Activated CD4-positive, alpha-beta T cell treated with anti-CD3 and anti-CD28 coated beads, Interleukin-2, amount 50 U/mL, for 24 hours (primary cell): Measurements from ENCODE around the gene MS4A6A.
A peak's percentile ranks its signal among the peaks of the same experiment; 100 is the strongest.
"Not testable (repeated sequence)": the region's sequence is repeated elsewhere in the genome, so short reads cannot be mapped to it uniquely, and the experiment has no call there.

Source experiments
- DNase-seq, 2 donors: peaks; one replicate each; pipeline ENCODE4 v3.0.0-alpha.2; 2020; ENCODE audit warnings: low read depth in 1 of 2, low spot score in 1 of 2

The MS4A6A gene

DNA sequence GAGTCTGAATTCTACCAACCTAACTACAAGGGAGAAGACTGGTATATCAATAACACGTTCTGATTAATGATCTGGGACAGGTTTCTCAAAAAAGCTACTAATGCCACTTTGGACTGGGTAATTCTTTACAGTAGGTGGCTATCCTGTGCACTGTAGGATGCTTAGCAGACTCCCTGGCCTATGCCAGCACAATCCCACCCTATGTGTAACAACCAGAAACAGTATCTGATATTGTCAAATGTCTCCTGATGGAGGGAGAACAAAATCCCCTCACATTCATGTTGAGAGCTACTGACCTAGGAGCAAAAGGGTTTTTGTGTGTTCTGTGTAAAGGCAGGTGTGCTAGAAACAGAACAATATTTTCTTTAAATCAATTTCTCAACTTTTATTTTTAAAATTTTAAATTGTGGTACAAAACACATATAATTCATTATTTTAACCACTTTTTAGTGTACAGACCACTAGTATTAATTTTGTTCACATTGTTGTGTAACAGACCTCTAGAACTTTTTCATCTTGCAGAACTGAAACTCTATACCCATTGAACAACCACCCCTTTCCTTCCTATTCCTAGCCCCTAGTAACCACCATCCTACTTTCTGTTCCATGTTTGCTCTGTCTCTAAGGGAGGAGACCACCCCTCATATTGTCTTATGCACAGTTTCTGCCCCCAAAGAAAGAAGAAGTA lies 2.1 kb upstream of the MS4A6A start:
- no peak for DNase-seq

DNA sequence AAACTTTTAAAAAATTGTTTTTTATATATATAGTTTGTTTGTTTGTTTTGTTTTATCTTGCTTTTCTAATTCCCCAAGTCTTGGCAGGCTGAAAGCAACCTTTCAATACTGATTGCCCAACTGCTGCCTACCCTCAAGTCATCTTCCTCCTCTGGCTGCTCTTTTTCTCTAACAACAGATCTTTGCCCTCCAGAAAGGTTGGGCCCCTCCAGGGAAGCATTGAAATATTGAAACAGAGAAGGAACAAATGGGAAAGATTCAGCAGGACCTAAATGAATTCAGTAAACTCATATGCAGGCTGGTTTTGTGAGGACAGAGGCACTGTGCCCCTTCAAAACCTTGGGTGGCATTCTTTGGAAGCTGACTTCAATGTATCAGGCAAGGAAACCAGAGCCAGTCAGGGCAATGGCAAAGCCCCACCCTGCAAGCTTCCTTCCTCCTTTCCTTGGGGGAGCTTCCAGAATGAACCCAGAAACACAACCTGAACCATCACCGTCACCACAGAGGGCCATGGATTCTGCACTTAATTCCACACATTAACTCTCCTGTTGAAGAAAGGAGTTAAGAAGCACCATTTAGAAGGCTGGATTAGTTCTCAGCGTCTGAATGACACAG lies 815 bp upstream of the MS4A6A start:
- DNase-seq: no peak

DNA sequence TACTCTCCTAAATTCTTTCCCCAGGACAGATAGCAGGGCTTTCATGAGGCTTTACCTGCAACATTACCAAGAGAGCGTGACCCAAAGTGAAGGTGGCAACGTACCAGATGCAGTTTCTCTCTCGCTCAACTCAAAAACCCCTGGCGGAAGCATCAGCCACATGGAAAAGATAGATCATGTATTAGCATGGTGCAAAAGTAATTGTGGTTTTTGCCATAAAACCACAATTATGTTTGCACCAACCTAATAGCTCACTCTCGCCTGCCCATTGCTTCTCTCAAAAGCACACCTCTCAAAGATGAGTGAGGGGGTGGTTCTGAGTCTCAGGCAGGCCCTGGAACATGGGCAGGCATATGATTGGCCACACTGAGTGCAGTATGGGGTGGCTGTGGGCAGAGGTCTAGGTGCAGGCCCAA lies 7.0 kb downstream of the MS4A6A start:
- DNase-seq: peak in 1 of 2 donors; percentile 13

DNA sequence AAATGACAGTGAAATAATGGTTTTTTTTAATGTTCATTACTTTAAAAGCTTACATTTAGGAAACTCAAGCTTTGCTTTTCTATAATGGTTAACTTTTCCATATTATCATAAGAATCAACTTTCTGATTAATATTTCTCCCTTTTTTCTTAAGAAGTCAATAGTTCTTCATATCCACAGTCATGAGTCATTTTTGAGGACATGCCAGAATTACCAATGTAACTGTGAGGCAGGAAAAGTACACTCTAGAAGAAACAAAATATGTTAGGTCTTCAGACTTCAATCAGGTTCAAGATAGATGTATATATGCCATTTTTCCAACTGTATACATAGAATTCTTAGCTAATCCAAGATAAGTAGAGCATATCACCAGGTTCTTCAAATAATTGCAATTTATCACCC lies 10.9 kb downstream of the MS4A6A start:
- DNase-seq: no peak

DNA sequence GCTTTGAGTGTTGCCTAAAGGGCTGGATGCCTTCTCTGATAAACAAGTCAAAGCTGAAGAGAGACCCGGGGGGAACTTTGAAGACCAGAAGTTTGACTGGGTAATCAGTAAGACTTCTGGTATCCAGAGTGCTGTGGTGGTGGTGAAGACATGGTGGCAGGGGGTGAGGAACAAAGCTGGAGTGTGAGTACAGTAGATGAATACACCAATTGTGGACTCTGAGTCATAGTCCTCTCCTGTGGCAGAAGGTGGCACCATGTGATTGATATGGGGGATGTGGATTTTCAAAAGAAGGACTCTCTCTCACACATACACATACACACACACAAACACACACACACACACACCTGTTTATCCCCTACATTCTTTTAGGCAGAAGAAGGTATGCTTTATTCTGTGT lies 12.3 kb downstream of the MS4A6A start:
- DNase-seq: no peak

DNA sequence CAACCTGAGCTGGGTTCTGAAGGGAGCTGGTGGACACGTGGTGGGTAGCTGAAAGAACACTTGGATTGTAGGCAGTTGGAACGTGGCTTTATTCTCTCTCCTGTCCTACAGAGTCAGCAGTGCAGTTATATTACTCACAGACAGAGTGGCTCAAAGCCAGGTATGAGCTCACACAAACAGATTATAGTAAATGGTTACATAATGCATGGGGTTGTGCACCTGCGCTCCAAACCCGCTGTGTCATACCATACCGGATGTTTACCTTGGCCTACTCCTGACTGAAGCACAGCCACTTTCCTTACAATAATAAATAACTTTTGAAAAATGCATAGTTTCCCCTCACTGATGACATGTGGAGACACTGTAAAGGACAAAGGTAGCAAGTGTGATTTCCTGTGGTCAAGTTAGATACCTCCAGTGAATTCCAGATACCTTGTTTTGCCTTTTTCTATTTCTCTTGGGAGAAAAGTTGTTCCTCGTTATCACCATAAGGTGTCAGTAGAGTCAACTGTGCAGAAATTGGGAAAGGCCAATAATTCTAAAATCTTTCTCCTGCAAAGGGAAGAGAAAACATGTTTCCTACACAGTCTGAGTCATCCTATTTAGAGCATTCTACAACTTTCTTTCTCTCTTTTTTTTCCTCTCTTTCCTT lies 13.5 kb downstream of the MS4A6A start:
- DNase-seq: no peak

DNA sequence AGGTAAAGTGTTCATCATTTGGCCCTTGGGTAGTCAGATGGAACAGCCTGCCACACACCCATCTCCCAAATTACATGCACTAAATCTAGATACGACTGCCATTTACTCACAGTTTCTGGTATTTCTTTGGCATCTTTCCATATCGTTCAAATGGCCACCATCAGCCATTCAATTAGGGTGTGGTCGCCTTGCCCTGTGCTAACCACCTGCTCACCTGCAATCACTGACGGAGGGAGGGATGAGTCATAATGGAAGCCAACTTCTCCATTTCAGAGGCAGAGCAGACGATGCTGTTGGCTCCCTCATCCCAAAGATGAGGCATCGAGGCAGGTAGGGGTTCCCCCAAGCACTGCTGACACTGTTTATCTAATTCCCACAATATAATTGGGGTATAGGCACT lies 14.6 kb downstream of the MS4A6A start:
- DNase-seq: no peak

DNA sequence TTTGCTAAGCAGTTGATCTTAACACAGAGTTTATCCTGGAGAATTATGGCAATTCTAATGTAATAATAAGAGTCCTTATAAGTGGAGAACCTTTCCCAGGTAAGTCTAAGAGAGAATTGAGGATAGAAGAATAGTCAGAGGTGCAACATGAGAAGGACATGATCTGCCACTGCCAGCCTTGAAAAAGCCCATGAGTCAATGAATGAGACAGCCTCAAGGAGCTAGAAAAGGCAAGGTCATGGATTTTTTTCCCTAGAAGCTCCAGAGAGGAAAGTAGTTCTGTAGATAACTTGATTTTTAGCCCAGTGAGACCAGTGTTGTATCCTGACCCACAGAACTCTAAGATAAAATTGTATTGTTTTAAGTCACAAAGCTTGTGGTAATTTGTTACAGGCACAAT lies 16.9 kb downstream of the MS4A6A start:
- no peak for DNase-seq

DNA sequence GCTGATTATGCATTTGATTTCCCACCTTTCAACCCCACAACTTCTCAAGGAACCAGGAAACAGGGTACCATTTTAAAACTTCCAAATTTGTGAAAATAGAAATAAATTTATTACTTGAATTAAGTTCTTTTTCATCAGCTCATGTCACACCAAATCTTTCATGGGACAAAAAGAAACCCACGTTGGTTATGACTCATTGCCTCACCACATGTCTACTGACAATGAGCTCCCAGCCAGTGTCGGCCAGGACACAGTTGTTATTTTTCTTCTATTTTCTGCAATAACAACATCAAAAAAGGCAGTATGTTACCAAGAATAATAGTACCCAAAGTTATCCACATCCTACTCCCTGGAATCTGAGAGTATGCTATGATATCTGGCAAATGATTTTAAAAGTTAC lies 17.3 kb downstream of the MS4A6A start:
- DNase-seq: no peak

DNA sequence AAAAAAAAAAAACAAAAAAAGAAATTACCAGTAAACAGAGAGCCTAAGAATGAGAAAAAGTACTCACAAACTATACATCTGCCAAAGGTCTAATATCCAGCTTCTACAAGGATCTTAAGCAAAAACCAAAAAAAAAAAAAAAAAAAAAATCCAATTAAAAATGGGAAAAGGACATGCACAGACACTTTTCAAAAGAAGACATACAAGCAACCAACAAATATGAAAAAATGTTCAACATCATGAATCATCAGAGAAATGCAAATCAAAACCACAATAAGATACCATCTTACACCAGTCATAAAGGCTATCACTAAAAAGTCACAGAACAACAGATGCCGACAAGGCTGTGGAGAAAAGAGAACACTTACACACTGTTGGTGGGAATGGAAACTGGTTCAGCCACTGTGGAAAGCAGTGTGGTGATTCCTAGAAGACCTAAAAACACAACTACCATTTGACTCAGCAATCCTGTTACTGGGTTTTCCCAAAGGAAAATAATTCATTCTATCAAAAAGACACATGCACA lies 18.3 kb downstream of the MS4A6A start:
- DNase-seq: no peak

DNA sequence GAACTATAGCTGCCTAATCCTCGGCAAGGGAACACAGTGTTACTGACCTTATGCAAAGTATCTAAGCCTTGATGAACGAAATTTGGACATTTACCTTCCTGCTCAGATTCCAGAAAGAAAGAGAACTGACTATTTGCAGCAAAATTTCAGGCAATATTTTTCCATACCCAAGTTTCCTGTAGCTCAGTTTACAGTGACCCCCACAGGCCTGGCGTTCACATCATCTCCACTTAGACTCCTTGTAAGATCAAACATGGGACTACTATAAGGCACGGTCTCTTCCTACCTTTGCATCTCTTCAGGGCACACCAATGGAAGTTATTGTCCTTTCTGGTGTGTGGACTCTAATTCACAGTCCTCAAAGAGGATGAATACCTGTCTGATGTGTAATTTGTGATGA lies 21.1 kb downstream of the MS4A6A start:
- DNase-seq: no peak

DNA sequence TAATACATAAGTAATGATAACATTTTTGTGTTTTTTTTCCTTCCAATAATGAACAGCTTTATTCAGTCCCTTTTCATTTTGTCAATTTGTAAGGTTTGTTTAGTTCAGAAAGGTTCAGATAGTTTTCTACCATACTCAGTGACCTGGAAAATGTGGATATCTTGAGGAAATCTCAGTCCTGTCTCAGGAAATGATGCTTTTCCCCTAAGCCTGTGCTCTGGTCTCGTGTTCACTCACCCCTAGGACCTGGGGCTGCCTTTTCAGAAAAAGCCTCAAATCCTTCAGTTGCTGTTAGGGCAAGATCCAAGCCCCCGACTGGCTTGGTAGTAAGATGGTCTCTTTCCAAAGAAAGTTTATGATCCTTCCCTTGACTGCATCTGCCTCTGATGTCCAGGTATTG lies 21.8 kb downstream of the MS4A6A start:
- no peak for DNase-seq

DNA sequence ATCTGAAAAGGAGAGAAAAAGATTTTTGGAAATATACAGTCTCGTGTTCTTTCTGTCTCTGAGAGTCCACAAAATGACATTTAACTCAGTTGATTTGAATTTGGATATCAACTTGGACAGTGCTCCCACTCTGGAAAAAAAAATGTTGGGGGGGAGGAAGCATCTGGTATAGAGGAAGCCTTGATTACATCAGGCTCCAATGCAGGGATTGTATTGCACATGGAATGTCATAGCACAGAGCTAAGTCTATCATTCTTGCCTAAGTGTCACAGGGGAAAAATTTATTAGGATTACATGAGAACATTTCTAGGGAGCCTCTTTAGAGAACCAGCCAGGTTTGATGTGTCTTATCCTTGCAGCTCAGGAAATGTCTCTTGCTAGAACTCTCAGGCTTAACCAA lies 23.0 kb downstream of the MS4A6A start:
- no peak for DNase-seq

DNA sequence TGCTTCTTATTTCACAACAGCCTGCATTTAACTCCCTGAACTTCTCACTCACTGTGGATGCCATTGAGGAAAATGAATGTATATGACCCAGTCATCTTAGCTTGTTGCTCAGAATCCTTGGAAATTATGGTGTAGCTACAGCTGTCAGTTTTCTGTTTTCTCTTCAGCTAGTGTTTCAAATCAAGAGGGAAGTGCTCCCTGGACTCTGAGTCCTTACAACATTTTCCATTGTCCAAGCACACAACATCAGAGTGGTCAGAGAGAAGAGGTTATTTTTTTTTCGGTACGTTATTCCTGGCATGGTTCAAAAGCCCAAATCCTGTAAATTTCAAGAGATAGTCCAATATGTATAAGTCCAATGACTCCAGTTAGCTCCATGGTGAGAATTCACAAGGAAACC lies 23.6 kb downstream of the MS4A6A start:
- DNase-seq: no peak

DNA sequence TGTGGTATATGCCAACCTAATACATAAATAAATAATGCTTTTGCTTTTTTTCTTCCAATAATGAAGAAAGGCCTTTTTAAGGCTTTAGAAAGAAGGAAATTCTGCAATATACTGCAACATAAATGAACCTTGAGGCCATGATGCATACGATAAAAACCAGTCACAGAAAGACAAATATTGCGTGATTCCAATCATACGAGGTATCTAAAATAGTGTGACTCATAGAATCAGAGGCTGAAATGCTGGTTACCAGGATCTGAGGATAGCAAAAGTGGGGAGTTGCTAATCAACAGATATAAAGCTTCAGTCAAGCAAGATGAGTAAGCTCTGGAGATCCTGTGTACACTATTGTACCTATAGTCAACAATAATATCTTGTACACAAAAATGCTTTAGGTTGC lies 24.2 kb downstream of the MS4A6A start:
- DNase-seq: no peak

DNA sequence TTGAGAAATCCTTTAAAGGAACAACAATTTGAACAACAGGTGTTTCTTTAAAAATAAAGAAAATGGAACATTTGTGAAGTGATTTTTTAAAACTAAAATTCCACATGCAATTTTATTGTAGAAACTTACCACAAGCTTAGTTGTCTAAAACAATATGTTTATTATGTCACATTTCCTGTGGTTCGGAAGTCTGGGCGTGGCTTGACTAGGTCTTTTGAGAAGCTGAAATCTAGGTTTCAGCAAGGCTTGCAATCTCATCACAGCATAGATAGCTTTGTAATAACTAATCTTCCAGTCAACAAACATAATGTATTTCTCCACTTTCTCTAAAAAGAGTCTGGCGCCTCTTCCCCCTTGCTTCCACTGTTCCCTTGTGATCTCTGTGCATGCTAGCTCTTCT lies 27.0 kb downstream of the MS4A6A start:
- DNase-seq: no peak

DNA sequence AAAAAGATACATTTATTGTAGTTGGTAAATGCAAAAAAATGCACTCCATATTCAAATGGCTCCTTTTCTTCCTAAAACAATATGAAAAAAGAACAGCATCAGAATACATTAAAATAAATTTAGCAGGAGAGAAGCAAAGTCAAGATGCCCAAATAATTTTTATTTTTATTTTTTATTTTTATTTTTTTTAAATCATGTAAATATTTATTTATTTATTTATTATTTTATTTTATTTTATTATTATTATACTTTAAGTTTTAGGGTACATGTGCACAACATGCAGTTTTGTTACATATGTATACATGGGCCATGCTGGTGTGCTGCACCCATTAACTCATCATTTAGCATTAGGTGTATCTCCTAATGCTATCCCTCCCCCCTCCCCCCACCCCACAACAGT lies 30.2 kb downstream of the MS4A6A start:
- not testable (repeated sequence) for DNase-seq

DNA sequence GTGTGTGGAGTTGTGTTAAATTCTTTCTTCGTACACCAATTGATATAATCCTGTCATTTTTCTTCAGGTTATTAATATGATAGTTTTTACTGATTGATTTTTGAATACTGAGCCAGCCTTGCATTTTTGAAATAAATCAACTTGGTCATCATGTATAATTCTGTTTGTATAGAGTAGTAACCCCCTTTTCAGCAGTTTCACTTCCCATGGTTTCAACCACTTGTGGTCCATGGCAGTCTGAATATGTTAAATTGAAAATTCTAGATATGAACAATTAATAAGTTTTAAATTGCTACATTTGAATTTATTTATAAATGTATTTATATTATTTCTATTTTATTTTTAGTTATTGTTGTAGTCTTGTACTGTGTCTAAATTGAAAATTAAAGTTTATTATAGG lies 32.6 kb downstream of the MS4A6A start:
- DNase-seq: no peak

DNA sequence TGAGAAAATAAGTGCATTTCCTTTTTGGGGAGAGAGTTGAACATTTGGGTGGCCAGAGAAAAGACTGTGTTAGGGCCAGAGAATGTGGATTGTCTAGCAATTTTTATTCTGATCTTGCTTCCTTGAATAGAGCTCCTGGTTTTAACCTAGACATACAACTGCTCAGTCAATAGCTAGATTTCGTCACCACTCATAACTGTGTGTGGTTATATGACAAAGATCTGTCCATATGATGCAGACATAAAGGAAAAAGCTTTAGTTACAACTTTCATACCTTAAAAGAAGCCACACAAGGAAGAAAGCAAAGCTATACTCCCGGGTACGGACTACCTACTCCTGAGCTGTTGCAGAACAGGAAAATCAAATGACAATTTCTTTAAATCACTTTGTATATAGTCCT lies 37.2 kb downstream of the MS4A6A start:
- DNase-seq: no peak

DNA sequence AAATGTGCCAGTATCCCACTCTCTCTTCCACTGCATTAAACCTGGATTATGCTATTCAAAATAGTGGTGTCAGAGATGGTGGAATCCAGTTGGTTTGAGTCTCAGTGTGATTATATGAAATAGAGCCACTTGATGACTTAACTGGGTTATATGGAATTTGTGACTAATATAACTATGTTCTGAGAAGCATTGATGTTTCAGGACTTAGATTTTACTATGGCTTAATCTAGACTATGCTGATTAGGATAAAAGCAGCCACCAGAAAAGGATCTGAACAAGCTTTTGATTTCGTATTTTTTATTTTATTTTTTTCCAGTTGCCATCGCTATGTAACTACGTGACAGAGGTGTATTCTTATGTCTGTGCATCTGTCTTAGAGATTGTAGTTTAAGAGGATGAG lies 39.1 kb downstream of the MS4A6A start:
- DNase-seq: no peak

DNA sequence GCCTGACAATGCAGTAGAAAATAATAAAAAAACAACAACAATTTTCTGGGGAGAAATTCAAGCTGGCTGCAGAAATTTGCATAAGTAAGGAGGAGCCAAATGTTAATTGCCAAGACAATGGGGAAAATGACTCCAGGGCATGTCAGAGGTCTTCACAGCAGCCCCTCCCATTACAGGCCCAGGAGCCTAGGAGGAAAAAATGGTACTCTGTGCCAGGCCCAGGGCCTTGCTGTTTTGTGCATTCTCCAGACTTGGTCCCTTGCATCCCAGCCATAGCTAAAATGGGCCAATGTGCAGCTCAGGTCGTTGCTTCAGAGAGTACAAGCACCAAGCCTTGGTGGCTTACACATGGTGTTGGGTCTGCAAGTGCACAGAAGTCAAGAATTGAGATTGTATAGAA lies 49.0 kb downstream of the MS4A6A start:
- no peak for DNase-seq

DNA sequence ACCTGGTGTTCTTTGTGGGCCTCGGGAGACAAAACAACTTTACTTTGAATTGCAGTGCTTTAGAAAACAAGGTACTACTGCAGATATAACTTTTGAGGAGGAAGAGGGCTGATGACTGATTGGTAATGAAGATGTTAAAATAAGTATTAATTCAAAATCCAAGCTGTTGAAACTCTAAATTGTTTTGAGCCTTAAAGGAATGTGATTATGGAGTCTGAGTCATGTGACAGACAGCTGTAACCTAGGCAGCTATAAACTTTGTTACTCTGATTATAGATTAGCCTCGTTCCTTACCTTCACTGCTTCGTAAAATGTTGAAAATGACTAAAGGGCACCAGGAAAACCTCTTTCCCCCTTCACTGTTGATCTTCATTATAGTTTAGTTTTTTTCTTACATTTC lies 51.0 kb downstream of the MS4A6A start:
- no peak for DNase-seq

DNA sequence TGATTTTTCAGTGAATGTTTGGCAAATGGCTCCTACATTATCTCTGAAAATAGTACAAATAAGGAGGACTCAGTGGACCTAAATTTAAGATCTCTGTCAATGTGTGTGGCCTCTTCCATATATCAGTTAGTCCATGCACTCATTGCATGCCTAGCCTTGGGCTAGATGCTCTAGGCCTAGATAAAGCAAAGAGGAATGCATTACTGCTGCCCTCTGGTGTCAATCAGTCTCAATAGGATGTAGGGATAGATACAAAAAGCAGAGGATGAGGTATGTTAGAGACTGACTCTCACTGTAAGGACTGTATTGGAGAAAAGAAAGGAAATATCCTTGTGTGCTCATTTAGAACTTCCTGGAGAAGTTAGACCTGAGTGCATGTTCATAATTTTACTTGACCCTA lies 52.4 kb downstream of the MS4A6A start:
- no peak for DNase-seq
